Body of pancreas (tissue), 4 donors: Measurements from ENCODE around the gene GSG1L. TPM values are rescaled to one million over a fixed set of nuclear protein-coding genes. Genes with fewer than 3 reads are reported as not detected.

Experiments used
- ATAC-seq: fragments of 150-250 bp; one replicate; pipeline ENCODE4 v1.9.1; 2016
- DNase-seq, 4 donors: peaks; one replicate each; pipeline ENCODE4 v3.0.0-alpha.2; 2019
- H3K27ac ChIP-seq, 4 donors: fragments of 200-600 bp; sonication (generic); 1 replicate in 3 of 4; 2 replicates in 1 of 4; pipeline versions ENCODE4 v1.5.1 to v1.6.1; 2016 to 2019; ENCODE audit warnings: mild to moderate bottlenecking in 1 of 4, mixed read lengths in 1 of 4, moderate library complexity in 1 of 4
- H3K27me3 ChIP-seq, 2 donors: fragments of 200-600 bp; sonication (generic); one replicate each; pipeline ENCODE4 v1.6.0; 2016; ENCODE audit warnings: mild to moderate bottlenecking in 1 of 2
- H3K36me3 ChIP-seq, 2 donors: fragments of 200-600 bp; sonication (generic); replicated peaks in 1 of 2; 2 replicates each; pipeline ENCODE4 v1.5.1; 2016; ENCODE audit warnings: low read depth in 2 of 2; ENCODE audit not compliant: insufficient read depth in 1 of 2
- H3K4me1 ChIP-seq: fragments of 200-600 bp; sonication (generic); one replicate; pipeline ENCODE4 v1.6.0; 2016
- H3K4me3 ChIP-seq, 2 donors: fragments of 200-600 bp; sonication (generic); 1 replicate in 1 of 2; 2 replicates in 1 of 2; pipeline ENCODE4 v1.5.1; 2016 to 2019
- H3K9me3 ChIP-seq, 3 donors: fragments of 200-600 bp; sonication (generic); 1 replicate in 2 of 3; 2 replicates in 1 of 3; pipeline ENCODE4 v1.5.1; 2016
- CTCF ChIP-seq, 7 experiments: fragments of 450-650 bp in 4 of 7; fragments of 200-600 bp in 3 of 7; sonication (generic) in 3 of 7; IDR thresholded peaks; one replicate each; pipeline ENCODE4 v1.5.1; 2016 to 2019; ENCODE audit warnings: antibody characterized with exemption in 7 of 7
- POLR2A ChIP-seq, 3 donors: fragments of 450-650 bp; IDR thresholded peaks; one replicate each; pipeline ENCODE4 v1.6.1; 2016; ENCODE audit warnings: antibody characterized with exemption in 3 of 3, mild to moderate bottlenecking in 2 of 3
- WGBS, 2 donors: methylation state at CpG; one replicate each; pipeline ENCODE4 v1.1.5; 2017; 5-methylcytosine and 5-hydroxymethylcytosine counted together
- intact Hi-C: fragments of 100-400 bp; cut with DNase I; formaldehyde crosslinking; loops from one replicate; pipeline ENCODE4 v1.15.1; 2023
- total RNA-seq, 2 donors: library from RNA; depleted of rRNA; stranded (reverse); fragments of >200 nt; gene quantifications; one replicate each; pipeline ENCODE4 v1.1.0, GENCODE V29; 2016

GSG1L gene
- total RNA-seq, 2 donors from 2014 or later = not detected

- DNase-seq (no peak), ATAC-seq (no peak)
- TF ChIP-seq POLR2A (IDR thresholded peaks at IDR 0.05) (no peak), CTCF (IDR thresholded peaks at IDR 0.05) (no peak)
- Histone ChIP-seq H3K4me3 (no peak overlapping the region), H3K27ac (no peak overlapping the region), H3K4me1 (no peaks in the 10 kb centered on the region), H3K9me3 (no peaks in the 10 kb centered on the region), H3K27me3 (no peaks in the 10 kb centered on the region), H3K36me3 (no peaks in the 10 kb centered on the region)
- WGBS, 2 donors = 78 to 85% methylated on average over 3 of the region's 3 CpGs
- intact Hi-C loops = no loop called here
Measured at GRCh38 chr16:28089205-28089991, 25.9 kb upstream of the GSG1L start.

DNA sequence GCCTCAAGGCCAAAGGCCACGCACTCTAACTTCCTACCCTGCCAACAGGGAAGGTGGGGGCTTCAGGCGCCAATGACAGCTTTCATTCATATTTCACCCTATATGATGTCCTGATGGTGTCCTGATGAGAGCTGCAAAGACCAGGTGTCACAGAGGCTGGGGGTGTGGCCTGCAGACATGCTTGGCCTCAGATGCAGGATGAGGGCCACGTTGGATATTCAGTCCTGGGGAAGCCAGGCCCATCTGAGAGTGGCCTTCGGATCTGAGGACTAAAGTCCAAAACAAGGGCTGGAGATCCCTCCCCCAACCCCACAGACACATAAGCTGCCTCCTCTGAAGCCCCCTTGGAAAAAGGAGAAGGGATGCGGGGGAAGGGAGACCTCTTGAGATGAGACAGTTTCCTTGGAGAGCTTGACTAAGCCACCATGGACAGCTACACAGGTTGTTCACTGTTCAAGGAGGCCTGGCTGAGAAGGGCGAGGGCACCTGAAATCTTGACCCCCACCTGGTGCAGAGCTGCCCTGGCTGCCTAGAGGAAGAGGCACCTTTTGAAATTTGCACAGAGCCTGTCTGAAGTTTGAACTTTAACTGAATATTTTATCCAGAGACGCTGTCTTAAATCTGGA, 24.3 kb upstream of the GSG1L start:
- no peak overlapping the region for H3K4me3 ChIP-seq

DNA sequence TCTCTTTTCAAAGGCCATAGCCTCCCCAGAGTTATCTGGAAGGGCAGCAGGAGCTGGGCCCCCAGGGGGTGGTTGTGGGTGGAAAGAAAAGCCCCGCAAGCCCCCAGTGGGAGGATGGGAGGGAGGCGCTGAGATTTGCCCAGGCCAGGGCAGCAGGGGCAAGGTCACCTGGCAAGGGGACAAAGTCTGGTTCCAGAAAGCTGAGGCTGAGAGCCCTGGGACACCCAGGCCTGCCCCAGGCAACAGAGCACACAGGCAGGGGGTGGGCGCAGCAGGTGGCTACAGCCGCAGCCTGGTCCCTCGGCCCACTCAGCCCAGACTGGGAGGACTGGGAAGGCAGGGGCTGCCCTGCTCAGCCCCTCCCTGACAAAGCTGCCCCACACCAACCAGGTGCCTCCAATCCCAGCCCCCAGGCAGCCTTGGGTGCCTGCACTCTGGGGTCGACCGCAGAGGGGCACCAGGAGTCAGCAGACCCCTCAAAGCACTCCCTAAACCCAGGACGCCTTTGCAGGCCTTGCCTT, 23.7 kb upstream of the GSG1L start:
- 82% methylated on average over 4 to 8 of the region's 8 CpGs for WGBS, 2 donors
- H3K4me1 ChIP-seq = no peaks in the 10 kb centered on the region
- intact Hi-C loops = no loop called here
- TF ChIP-seq POLR2A (IDR thresholded peaks at IDR 0.05) = no peak
- TF ChIP-seq CTCF (IDR thresholded peaks at IDR 0.05) = no peak
- H3K36me3 ChIP-seq = no peaks in the 10 kb centered on the region
- H3K27me3 ChIP-seq = no peaks in the 10 kb centered on the region
- no peaks in the 10 kb centered on the region for H3K9me3 ChIP-seq
- ATAC-seq (no peak), DNase-seq (no peak)
- no peak overlapping the region for H3K4me3 ChIP-seq
- no peak overlapping the region for H3K27ac ChIP-seq

More for the DNA sequence above, 24.3 kb upstream of the GSG1L start:
- no peaks in the 10 kb centered on the region for H3K36me3 ChIP-seq
- H3K27ac ChIP-seq = no peak overlapping the region
- no peaks in the 10 kb centered on the region for H3K4me1 ChIP-seq
- WGBS, 2 donors = 83 to 84% methylated on average over 5 to 7 of the region's 7 CpGs
- no peak for DNase-seq
- TF ChIP-seq POLR2A (IDR thresholded peaks at IDR 0.05) = no peak
- no peak for TF ChIP-seq CTCF (IDR thresholded peaks at IDR 0.05)
- no peak for ATAC-seq
- intact Hi-C loops = no loop called here
- H3K9me3 ChIP-seq = no peaks in the 10 kb centered on the region
- no peaks in the 10 kb centered on the region for H3K27me3 ChIP-seq

DNA sequence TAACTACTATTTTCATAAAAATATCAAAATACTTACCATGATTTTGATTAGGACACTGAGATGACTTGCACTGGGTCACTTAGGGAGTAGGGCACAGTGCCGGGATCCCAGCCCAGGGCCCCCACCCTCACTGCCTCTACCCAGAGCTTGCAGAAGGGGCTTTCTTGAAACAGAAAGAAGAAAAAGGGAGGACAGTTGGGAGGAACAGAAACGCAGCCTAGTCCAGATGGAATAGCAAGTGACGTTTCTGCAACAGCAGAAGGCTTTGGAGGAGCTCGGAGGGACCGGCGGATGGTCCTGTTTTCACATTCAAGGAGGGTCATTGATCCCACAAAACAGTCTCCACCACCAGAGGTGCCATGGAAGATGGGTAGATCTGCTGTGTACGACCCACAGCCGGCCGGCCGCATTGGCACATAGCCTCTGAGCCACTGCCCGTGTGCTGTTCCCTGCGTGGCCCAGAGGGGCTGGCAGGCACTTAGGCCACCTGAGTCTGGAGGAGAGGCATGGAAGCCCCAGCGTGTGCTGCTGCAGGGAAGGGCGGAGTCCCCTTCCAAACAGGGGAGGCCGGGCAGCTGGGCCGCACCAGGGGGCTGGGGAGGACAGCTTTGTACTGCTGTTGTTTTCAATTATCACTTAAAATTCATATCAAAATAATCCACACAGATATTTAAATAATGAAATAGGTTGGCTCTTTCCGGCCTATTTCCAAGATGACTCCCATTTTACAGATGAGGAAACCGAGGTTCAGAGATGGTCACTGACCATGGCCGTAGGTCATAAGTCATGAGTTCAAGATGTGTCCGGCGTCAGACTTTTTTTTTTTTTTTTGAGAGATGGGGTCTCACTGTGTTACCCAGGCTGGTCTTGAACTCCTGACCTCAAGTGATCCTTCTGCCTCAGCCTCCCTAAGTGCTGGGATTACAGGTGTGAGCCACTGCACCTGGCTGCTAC, 22.9 kb upstream of the GSG1L start:
- no peaks in the 10 kb centered on the region for H3K36me3 ChIP-seq

More for the DNA sequence above, 22.9 kb upstream of the GSG1L start:
- TF ChIP-seq POLR2A (IDR thresholded peaks at IDR 0.05) (no peak), CTCF (IDR thresholded peaks at IDR 0.05) (no peak)
- intact Hi-C loops = no loop called here
- DNase-seq (no peak), ATAC-seq (no peak)
- Histone ChIP-seq H3K4me3 (no peak overlapping the region), H3K9me3 (no peaks in the 10 kb centered on the region), H3K27me3 (no peaks in the 10 kb centered on the region), H3K4me1 (no peaks in the 10 kb centered on the region), H3K27ac (no peak overlapping the region)
- WGBS, 2 donors = 79 to 85% methylated on average over 18 to 21 of the region's 21 CpGs
